Subcutaneous abdominal adipose tissue (tissue), 5 donors: Measurements from ENCODE around the gene CD7.

Experiments used
- H3K27ac ChIP-seq: one replicate; pipeline ENCODE4 v1.7.0; 2013; ENCODE audit warnings: low read depth, mild to moderate bottlenecking, inconsistent platforms, low read length, moderate library complexity
- H3K27me3 ChIP-seq, 5 donors: one replicate each; pipeline ENCODE4 v1.7.0; 2013; ENCODE audit warnings: low read length in 5 of 5, inconsistent platforms in 1 of 5; ENCODE audit not compliant: control insufficient read depth in 5 of 5, insufficient read depth in 4 of 5
- H3K36me3 ChIP-seq, 5 donors: one replicate each; pipeline ENCODE4 v1.7.0; 2013; ENCODE audit warnings: low read length in 5 of 5; ENCODE audit not compliant: control insufficient read depth in 5 of 5, insufficient read depth in 5 of 5
- H3K4me1 ChIP-seq, 5 donors: one replicate each; pipeline ENCODE4 v1.7.0; 2013; ENCODE audit warnings: low read length in 5 of 5, mild to moderate bottlenecking in 3 of 5, moderate library complexity in 1 of 5; ENCODE audit not compliant: control insufficient read depth in 5 of 5, insufficient read depth in 5 of 5
- H3K4me3 ChIP-seq, 5 donors: one replicate each; pipeline ENCODE4 v1.7.0; 2013; ENCODE audit warnings: low read length in 5 of 5, low read depth in 1 of 5
- H3K9ac ChIP-seq, 5 donors: one replicate each; pipeline ENCODE4 v1.7.0; 2013; ENCODE audit warnings: low read length in 5 of 5, mild to moderate bottlenecking in 4 of 5, moderate library complexity in 3 of 5
- H3K9me3 ChIP-seq, 5 donors: one replicate each; pipeline ENCODE4 v1.7.0; 2013; ENCODE audit warnings: low read length in 5 of 5; ENCODE audit not compliant: control insufficient read depth in 5 of 5
- donor health status: healthy.
- donor health status: healthy.
- donor health status: healthy.
- donor health status: healthy.
- donor health status: healthy.

CD7 gene

DNA sequence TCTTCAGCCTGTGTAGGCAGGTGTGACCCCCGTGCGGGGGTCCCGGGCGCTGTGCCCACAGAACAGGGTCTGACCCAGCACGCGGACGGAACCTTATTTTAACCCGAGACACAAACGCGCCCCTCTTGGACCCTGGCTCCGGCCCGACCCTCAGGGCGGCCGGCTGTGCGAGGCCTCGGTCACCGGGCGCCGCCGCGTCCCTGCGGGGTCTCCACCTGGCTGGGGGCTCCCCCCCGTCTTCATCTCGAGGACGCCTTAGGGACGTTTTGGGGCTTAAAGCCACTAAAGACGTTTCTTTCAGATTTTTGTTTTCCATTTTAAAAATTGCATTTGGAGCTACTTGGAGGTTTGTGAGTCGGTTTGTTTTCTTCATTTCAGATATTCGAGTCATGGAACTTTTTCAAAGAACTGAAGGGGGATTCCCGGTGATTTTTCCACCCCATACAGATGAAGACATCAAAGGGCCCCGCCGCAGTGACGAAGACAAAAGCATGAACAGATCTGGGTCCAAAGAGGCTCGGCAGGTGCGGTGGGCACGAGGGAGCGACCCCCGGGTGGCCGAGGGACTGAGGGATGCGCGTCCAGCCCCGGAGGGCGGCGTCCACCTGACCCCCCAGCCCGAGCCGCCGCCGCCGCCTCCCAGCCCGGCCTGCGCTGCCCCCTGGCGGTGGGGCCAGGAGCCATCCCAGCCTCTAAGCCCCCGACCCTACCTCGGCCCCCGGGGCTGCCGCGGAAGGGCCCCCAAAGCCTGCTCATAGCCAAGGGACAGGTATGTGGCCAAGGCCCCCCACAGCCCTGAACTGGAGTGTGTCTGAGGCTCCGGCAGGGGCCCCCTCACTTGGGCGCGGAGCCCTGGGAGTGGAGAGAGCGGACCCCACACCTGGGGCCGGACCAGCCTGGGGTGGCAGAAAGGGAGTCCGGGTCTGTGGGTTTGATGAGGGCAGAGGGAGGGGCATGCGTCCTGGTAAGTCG is 3.8 kb upstream of the CD7 start:
- Histone ChIP-seq H3K4me3 (no peak overlapping the region), H3K27ac (no peak overlapping the region), H3K9me3 (no peaks in the 10 kb centered on the region), H3K9ac (no peak overlapping the region), H3K4me1 (peaks cover 0 to 4% (median 0%) of the 10 kb centered on the region in 5 donors), H3K27me3 (peaks cover 0 to 17% (median 15%) of the 10 kb centered on the region in 5 donors), H3K36me3 (peaks cover 0 to 11% (median 0%) of the 10 kb centered on the region in 5 donors)

DNA sequence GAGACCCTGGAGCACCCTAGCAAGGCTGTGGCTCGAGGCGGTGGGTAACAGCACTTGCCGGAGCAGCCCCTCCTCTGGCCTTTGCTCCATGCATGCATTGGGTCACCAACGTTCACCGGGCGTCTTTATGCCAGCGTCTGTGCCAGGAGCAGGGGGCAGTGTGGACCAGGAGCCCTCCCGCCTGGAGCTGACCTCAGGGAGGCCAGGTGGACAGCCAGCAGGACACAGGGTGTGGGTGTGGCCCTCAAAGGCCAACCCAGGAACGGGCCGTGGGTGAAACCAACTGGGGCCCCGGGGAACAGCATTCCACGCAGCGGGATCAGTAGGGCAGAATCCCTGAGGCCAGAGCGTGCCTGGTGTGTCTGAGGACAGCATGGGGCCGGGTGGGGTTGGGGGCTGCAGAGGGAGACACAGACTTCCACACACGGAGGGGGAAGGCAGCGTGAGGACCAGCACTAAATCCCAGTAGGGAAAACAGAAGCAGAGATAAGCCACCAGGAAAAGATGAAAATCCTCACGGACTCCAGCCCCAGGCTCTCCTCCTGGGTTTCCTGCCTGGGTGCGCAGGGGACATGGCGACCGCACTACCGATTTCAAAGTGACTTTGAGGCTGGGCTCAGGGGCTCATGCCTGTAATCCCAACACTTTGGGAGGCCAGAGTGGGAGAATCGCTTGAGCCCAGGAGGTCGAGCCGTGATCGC is 2.9 kb upstream of the CD7 start:
- Histone ChIP-seq H3K4me3 (no peak overlapping the region), H3K9me3 (no peaks in the 10 kb centered on the region), H3K4me1 (peaks cover 0 to 13% (median 6%) of the 10 kb centered on the region in 5 donors), H3K27me3 (peaks cover 9 to 26% (median 24%) of the 10 kb centered on the region in 5 donors), H3K27ac (no peak overlapping the region), H3K36me3 (peaks cover 0 to 8% (median 0%) of the 10 kb centered on the region in 5 donors), H3K9ac (no peak overlapping the region)

DNA sequence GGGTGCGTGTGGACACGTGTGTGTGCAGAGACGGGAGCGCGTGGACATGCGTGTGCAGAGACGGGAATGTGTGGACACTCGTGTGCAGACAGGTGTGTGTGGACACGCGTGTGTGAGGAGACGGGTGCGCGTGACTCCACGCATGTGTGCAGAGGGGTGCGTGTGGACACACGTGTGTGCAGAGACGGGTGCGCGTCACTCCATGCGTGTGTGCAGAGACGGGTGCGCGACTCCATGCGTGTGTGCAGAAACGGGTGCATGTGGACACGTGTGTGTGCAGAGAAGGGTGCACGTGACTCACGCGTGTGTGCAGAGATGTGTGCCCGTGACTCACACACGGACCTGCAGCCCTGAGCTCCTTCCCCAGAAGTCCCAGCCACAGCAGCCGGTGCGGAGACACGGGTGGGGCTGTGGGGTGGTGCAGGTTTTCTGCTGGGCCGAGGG is 2.2 kb upstream of the CD7 start:
- Histone ChIP-seq H3K4me1 (peaks cover 0 to 20% (median 6%) of the 10 kb centered on the region in 5 donors), H3K27ac (no peak overlapping the region), H3K9me3 (no peaks in the 10 kb centered on the region), H3K36me3 (peaks cover 0 to 1% (median 0%) of the 10 kb centered on the region in 5 donors), H3K9ac (no peak overlapping the region), H3K4me3 (no peak overlapping the region), H3K27me3 (peaks cover 10 to 29% (median 27%) of the 10 kb centered on the region in 5 donors)

- Histone ChIP-seq H3K4me3 (no peak overlapping the region), H3K27me3 (peaks cover 10 to 36% (median 31%) of the 10 kb centered on the region in 5 donors)
Measured at GRCh38 chr17:82318772-82319606, 1.6 kb upstream of the CD7 start.

DNA sequence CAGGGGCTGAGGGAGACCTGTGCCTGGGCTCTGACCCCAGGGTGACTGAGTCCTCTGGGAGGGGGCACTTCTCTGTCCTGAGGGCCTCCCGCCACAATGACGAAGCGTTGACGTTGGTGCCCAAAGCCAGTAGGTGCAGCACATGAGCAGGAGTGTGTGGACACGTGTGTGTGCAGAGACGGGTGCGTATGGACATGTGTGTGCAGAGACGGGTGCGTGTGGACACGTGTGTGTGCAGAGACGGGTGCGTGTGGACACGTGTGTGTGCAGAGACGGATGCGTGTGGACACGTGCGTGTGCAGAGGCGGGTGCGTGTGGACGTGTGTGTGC is 726 bp upstream of the CD7 start:
- no peaks in the 10 kb centered on the region for H3K36me3 ChIP-seq
- peaks cover 0 to 25% (median 6%) of the 10 kb centered on the region in 5 donors for H3K4me1 ChIP-seq
- H3K4me3 ChIP-seq = no peak overlapping the region
- H3K27ac ChIP-seq = no peak overlapping the region
- no peak overlapping the region for H3K9ac ChIP-seq
- H3K9me3 ChIP-seq = no peaks in the 10 kb centered on the region
- H3K27me3 ChIP-seq = peaks cover 10 to 41% (median 37%) of the 10 kb centered on the region in 5 donors

More at GRCh38 chr17:82318772-82319606, 1.6 kb upstream of the CD7 start:
- H3K4me1 ChIP-seq = peaks cover 0 to 25% (median 6%) of the 10 kb centered on the region in 5 donors
- H3K9ac ChIP-seq = no peak overlapping the region
- no peaks in the 10 kb centered on the region for H3K9me3 ChIP-seq
- H3K36me3 ChIP-seq = no peaks in the 10 kb centered on the region
- H3K27ac ChIP-seq = no peak overlapping the region

GRCh38 chr17:82316651-82317393 is 586 bp downstream of the CD7 start:
- peaks cover 0 to 25% (median 6%) of the 10 kb centered on the region in 5 donors for H3K4me1 ChIP-seq
- no peaks in the 10 kb centered on the region for H3K9me3 ChIP-seq
- no peak overlapping the region for H3K9ac ChIP-seq
- H3K4me3 ChIP-seq = no peak overlapping the region
- peaks cover 10 to 41% (median 32%) of the 10 kb centered on the region in 5 donors for H3K27me3 ChIP-seq
- H3K27ac ChIP-seq = no peak overlapping the region
- H3K36me3 ChIP-seq = no peaks in the 10 kb centered on the region

DNA sequence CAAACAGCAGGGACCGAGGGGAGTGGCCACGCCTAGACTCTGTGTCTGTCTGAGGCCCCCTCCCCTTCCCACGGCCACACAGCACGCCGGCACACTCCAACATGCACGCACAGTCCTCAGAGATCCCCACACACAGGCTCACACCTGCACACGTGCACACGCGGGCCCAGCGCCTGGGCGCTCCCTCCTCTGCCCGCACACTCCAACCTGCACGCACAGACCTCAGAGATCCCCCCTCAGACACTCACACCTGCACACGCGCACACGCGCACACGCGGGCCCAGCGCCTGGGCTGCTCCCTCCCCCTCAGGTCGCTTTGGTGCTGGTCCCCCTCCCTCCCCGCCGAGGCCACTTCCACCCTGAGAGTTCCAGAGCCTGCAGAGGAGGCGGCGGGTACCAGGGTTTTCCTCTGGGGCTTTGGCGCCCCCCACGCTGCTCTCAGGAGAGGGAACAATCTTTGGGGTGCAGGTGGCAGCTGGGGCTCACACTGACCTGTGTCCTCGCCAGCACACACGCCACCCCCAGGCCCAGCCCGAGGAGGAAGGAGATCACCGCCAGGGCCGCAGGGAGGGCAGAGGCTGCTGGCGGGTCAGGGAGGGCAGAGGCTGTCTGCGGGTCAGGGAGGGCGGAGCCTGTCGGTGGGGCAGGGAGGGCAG is 1.6 kb downstream of the CD7 start:
- H3K36me3 ChIP-seq = no peaks in the 10 kb centered on the region
- peaks cover 0 to 25% (median 6%) of the 10 kb centered on the region in 5 donors for H3K4me1 ChIP-seq
- H3K4me3 ChIP-seq = peak overlapping the region in 1 of 5 donors; percentile 44
- H3K9ac ChIP-seq = no peak overlapping the region
- H3K27me3 ChIP-seq = peaks cover 19 to 48% (median 37%) of the 10 kb centered on the region in 5 donors
- H3K9me3 ChIP-seq = no peaks in the 10 kb centered on the region
- H3K27ac ChIP-seq = no peak overlapping the region

DNA sequence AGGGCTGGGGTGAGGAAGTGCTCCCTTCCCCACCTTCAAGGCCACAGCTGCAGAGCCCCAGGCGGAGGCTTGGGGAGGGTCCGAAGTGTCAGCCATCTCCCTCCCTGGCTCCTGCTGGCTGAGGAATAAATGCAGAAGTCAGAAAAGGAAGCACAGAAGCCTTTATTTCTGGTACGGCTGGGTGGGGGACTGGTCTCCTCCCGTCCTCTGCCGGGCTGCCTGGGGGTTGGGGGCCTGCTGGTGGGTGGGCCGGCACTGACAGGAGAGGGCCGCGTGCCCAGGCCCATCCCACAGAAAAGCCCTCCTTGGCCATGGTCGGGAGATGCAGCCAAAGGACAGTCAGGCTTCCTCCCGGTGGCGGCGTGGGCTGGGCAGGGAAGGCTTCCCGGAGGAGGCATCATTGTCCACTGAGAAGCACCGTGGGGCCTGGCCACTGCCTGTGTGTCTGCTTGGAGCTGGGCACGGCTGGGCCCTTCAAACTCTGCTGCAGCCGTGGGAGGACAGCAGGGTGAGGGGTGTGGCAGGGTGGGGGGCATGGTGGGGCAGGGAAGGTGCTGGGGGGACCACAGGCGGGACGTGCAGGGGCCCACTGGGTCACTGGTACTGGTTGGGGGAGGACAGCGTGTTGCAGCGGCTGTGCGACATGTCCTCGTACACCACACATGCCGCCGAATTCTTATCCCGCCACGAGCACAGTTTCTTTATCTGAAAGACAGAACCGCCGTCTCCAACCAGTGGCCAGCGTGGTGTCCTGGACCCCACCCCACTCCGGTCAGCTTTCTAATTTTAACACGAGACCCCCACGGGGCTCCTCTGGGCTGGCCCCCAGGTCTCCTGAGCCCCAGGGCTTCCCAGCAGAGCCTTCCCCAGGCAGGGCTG is 2.4 kb downstream of the CD7 start:
- H3K36me3 ChIP-seq = no peaks in the 10 kb centered on the region
- no peaks in the 10 kb centered on the region for H3K9me3 ChIP-seq
- no peak overlapping the region for H3K27ac ChIP-seq
- H3K4me3 ChIP-seq = no peak overlapping the region
- H3K4me1 ChIP-seq = peaks cover 0 to 25% (median 6%) of the 10 kb centered on the region in 5 donors
- no peak overlapping the region for H3K9ac ChIP-seq
- H3K27me3 ChIP-seq = peaks cover 26 to 51% (median 45%) of the 10 kb centered on the region in 5 donors
